H1 (cell line): ENCODE results near the gene CCDC93. TPM values are rescaled to one million over a fixed set of nuclear protein-coding genes. Genes with fewer than 3 reads are reported as not detected.

Experiments used
- CTCF ChIA-PET: fragments of 300-600 bp; sonication (Branson Sonifier 250); formaldehyde crosslinking; loops from one replicate; lab custom pipeline; 2021; ENCODE audit not compliant: partially characterized antibody; lab: Charles Lee
- POLR2A ChIA-PET: fragments of 300-600 bp; sonication (Branson Sonifier 250); formaldehyde crosslinking; loops from one replicate; lab custom pipeline; 2021; ENCODE audit warnings: inconsistent platforms; ENCODE audit not compliant: partially characterized antibody; lab: Charles Lee
- DNase-seq, 2 experiments: peaks; one replicate each; pipeline versions ENCODE4 v3.0.0 to v3.0.0-alpha.2; 2010 to 2022; ENCODE audit warnings: low spot score in 2 of 2, low read depth in 1 of 2, mixed read lengths in 1 of 2
- FAIRE-seq: peaks from 2 replicates; lab custom pipeline; 2011; peaks lifted over from hg19 to GRCh38; lab: Jason Lieb, UNC
- H2AFZ ChIP-seq: 2 replicates; pipeline ENCODE4 v1.8.1; 2012; ENCODE audit warnings: low read length, inconsistent platforms
- H2AK5ac ChIP-seq: 2 replicates; pipeline ENCODE4 v1.6.1; 2013; ENCODE audit warnings: low read depth, low read length
- H2BK120ac ChIP-seq: replicated peaks from 2 replicates; pipeline ENCODE3; 2013; ENCODE audit warnings: low read depth, low read length, inconsistent platforms
- H2BK12ac ChIP-seq: 2 replicates; pipeline ENCODE4 v1.6.1; 2013; ENCODE audit warnings: low read depth, low read length
- H2BK15ac ChIP-seq: 2 replicates; pipeline ENCODE4 v1.6.1; 2013; ENCODE audit warnings: low read length
- H2BK20ac ChIP-seq: 2 replicates; pipeline ENCODE4 v1.6.1; 2013; ENCODE audit warnings: low read length
- H2BK5ac ChIP-seq: 2 replicates; pipeline ENCODE4 v1.6.1; 2013; ENCODE audit warnings: low read depth, low read length
- H3K14ac ChIP-seq: 2 replicates; pipeline ENCODE4 v1.6.1; 2013; ENCODE audit warnings: inconsistent platforms; ENCODE audit not compliant: insufficient read length
- H3K18ac ChIP-seq: 2 replicates; pipeline ENCODE4 v1.6.1; 2013; ENCODE audit warnings: low read length; ENCODE audit errors: extremely low read depth
- H3K23ac ChIP-seq: 2 replicates; pipeline ENCODE4 v1.6.1; 2013; ENCODE audit warnings: inconsistent platforms; ENCODE audit not compliant: insufficient read length
- H3K23me2 ChIP-seq: 2 replicates; pipeline ENCODE4 v1.6.1; 2013; ENCODE audit warnings: low read depth, low read length
- H3K27ac ChIP-seq: 2 replicates; pipeline ENCODE4 v1.6.1; 2011; ENCODE audit warnings: low read depth, low read length, inconsistent platforms
- H3K27me3 ChIP-seq, 4 experiments: replicated peaks in 1 of 4; 1 replicate in 1 of 4; 2 replicates in 3 of 4; pipeline versions ENCODE4 v1.6.1 to v1.8.1; 2011 to 2013; ENCODE audit warnings: low read length in 3 of 4, mild to moderate bottlenecking in 3 of 4, inconsistent platforms in 2 of 4, mixed read lengths in 2 of 4, moderate library complexity in 1 of 4; ENCODE audit not compliant: control insufficient read depth in 3 of 4, insufficient read depth in 3 of 4; ENCODE audit errors: extremely low read depth in 1 of 4
- H3K36me3 ChIP-seq, 4 experiments: 2 replicates each; pipeline versions ENCODE4 v1.6.1 to v1.8.1; 2011 to 2013; ENCODE audit warnings: mild to moderate bottlenecking in 4 of 4, low read length in 3 of 4, moderate library complexity in 2 of 4, control low read depth in 1 of 4, inconsistent platforms in 1 of 4; ENCODE audit not compliant: insufficient read depth in 4 of 4, control insufficient read depth in 2 of 4
- H3K4ac ChIP-seq: replicated peaks from 2 replicates; pipeline ENCODE3; 2013; ENCODE audit warnings: low read length, low read depth, mixed read lengths, inconsistent platforms; ENCODE audit not compliant: insufficient read length
- H3K4me1 ChIP-seq, 4 experiments: replicated peaks in 1 of 4; 1 replicate in 1 of 4; 2 replicates in 3 of 4; pipeline versions ENCODE4 v1.6.1 to v1.8.1; 2011 to 2013; ENCODE audit warnings: low read length in 3 of 4, inconsistent platforms in 2 of 4, mixed read lengths in 1 of 4; ENCODE audit not compliant: insufficient read depth in 4 of 4, control insufficient read depth in 3 of 4
- H3K4me2 ChIP-seq, 2 experiments: 2 replicates each; pipeline versions ENCODE4 v1.6.1 to v1.8.1; 2011 to 2013; ENCODE audit warnings: low read depth in 2 of 2, low read length in 2 of 2, control low read depth in 1 of 2, inconsistent platforms in 1 of 2, mild to moderate bottlenecking in 1 of 2; ENCODE audit not compliant: insufficient read depth in 1 of 2
- H3K4me3 ChIP-seq, 4 experiments: fragments of 200-600, 300-600 bp in 1 of 4; sonication (generic), shearing (Covaris generic), sonication (Bioruptor Twin) in 1 of 4; 2 replicates each; pipeline versions ENCODE4 v1.5.1 to v1.8.1; 2011 to 2016; ENCODE audit warnings: low read length in 4 of 4, low read depth in 3 of 4, control low read depth in 2 of 4, inconsistent platforms in 2 of 4, mild to moderate bottlenecking in 2 of 4, mixed read lengths in 1 of 4, moderate library complexity in 1 of 4; ENCODE audit not compliant: insufficient read depth in 2 of 4; ENCODE audit errors: extremely low read depth in 1 of 4
- H3K56ac ChIP-seq: replicated peaks from 2 replicates; pipeline ENCODE3; 2013; ENCODE audit warnings: low read depth, mild to moderate bottlenecking, mixed read lengths, low read length, inconsistent platforms; ENCODE audit not compliant: insufficient read length
- H3K79me1 ChIP-seq: 2 replicates; pipeline ENCODE4 v1.6.1; 2013; ENCODE audit warnings: low read depth, low read length, control low read depth
- H3K79me2 ChIP-seq, 2 experiments: 2 replicates each; pipeline versions ENCODE4 v1.6.1 to v1.8.1; 2012 to 2013; ENCODE audit warnings: low read length in 2 of 2, mild to moderate bottlenecking in 2 of 2, inconsistent platforms in 1 of 2; ENCODE audit not compliant: insufficient read depth in 2 of 2, control insufficient read depth in 1 of 2
- H3K9ac ChIP-seq, 4 experiments: replicated peaks in 1 of 4; 1 replicate in 1 of 4; 2 replicates in 3 of 4; pipeline versions ENCODE4 v1.6.1 to v1.8.1; 2011 to 2013; ENCODE audit warnings: low read depth in 3 of 4, low read length in 3 of 4, control low read depth in 2 of 4, mild to moderate bottlenecking in 2 of 4, moderate library complexity in 2 of 4, inconsistent platforms in 1 of 4; ENCODE audit errors: extremely low read depth in 1 of 4
- H3K9me3 ChIP-seq, 2 experiments: 2 replicates each; pipeline versions ENCODE4 v1.6.1 to v1.8.1; 2012 to 2013; ENCODE audit warnings: mild to moderate bottlenecking in 2 of 2, moderate library complexity in 2 of 2, control low read depth in 1 of 2, inconsistent platforms in 1 of 2, low read depth in 1 of 2, low read length in 1 of 2, mixed read lengths in 1 of 2; ENCODE audit not compliant: insufficient read depth in 2 of 2
- H4K20me1 ChIP-seq, 2 experiments: replicated peaks in 1 of 2; 2 replicates each; pipeline versions ENCODE3 to v1.8.1; 2011 to 2013; ENCODE audit warnings: inconsistent platforms in 2 of 2, low read length in 2 of 2, mild to moderate bottlenecking in 1 of 2; ENCODE audit not compliant: insufficient read depth in 2 of 2, control insufficient read depth in 1 of 2
- H4K5ac ChIP-seq: 2 replicates; pipeline ENCODE4 v1.6.1; 2013; ENCODE audit warnings: low read length, low read depth, mixed read lengths, inconsistent platforms; ENCODE audit not compliant: insufficient read length
- H4K8ac ChIP-seq: 2 replicates; pipeline ENCODE4 v1.8.0; 2013; ENCODE audit warnings: mild to moderate bottlenecking, moderate library complexity, low read length, inconsistent platforms; ENCODE audit not compliant: insufficient read depth; ENCODE audit errors: extremely low read depth
- H4K91ac ChIP-seq: replicated peaks from 2 replicates; pipeline ENCODE3; 2013; ENCODE audit warnings: low read length, mixed read lengths, inconsistent platforms; ENCODE audit not compliant: insufficient read length
- CREB1 ChIP-seq: IDR thresholded peaks from 2 replicates; pipeline ENCODE4 v1.6.1; 2012; ENCODE audit warnings: inconsistent platforms
- JUND ChIP-seq: IDR thresholded peaks from 2 replicates; pipeline ENCODE4 v1.6.1; 2011; ENCODE audit warnings: mild to moderate bottlenecking, improper control_type of control experiment, low read length
- KDM4A ChIP-seq: IDR thresholded peaks from one replicate; pipeline ENCODE4 v1.7.1; 2012; ENCODE audit warnings: low read depth, mild to moderate bottlenecking, moderate library complexity, low read length, inconsistent platforms; ENCODE audit not compliant: severe bottlenecking
- NRF1 ChIP-seq: IDR thresholded peaks from 2 replicates; pipeline ENCODE4 v1.6.1; 2011; ENCODE audit warnings: mild to moderate bottlenecking, low read depth, low read length, improper control_type of control experiment
- POLR2A ChIP-seq, 2 experiments: IDR thresholded peaks; 1 replicate in 1 of 2; 2 replicates in 1 of 2; pipeline ENCODE4 v1.6.1; 2011; ENCODE audit warnings: low read depth in 2 of 2, low read length in 2 of 2, mild to moderate bottlenecking in 2 of 2; ENCODE audit errors: control extremely low read depth in 1 of 2
- SIX5 ChIP-seq: IDR thresholded peaks from 2 replicates; pipeline ENCODE4 v1.6.1; 2011; ENCODE audit warnings: mild to moderate bottlenecking, low read depth, low read length
- SP1 ChIP-seq: IDR thresholded peaks from 2 replicates; pipeline ENCODE4 v1.6.1; 2011; ENCODE audit warnings: low read depth, low read length
- TAF7 ChIP-seq: optimal IDR thresholded peaks from 2 replicates; pipeline ENCODE3; 2011; ENCODE audit warnings: low read depth, mild to moderate bottlenecking, inconsistent platforms, low read length, moderate library complexity, borderline replicate concordance
- polyA plus RNA-seq, 7 experiments: library from polyadenylated mRNA; depleted of rRNA in 3 of 7; stranded (reverse) in 5 of 7; unstranded in 2 of 7; fragments of >200 nt in 5 of 7; fragments of 200-250 nt in 2 of 7; gene quantifications; 1 replicate in 5 of 7; 2 replicates in 1 of 7; 4 replicates in 1 of 7; pipeline versions ENCODE4 v1.2.1 to v1.2.3, GENCODE V29; 2011 to 2013; ENCODE audit warnings: missing spikeins in 2 of 7, mixed read lengths in 2 of 7
- total RNA-seq: library from RNA; stranded (reverse); fragmentation: NEBNext Ultra II Directional; extraction: Animal tissue kit (Norgen Biotek cat#: 25700); gene quantifications from 2 replicates; pipeline ENCODE4 v1.2.1, GENCODE V29; 2021
- TF ChIP-seq, protein P1 (sequence below): IDR thresholded peaks from 2 replicates; pipeline ENCODE4 v1.6.1; 2012; ENCODE audit warnings: inconsistent platforms
- TF ChIP-seq, protein P2 (sequence below), 3 experiments: IDR thresholded peaks; 1 replicate in 2 of 3; 2 replicates in 1 of 3; pipeline versions ENCODE4 v1.5.1 to v1.6.1; 2011; ENCODE audit warnings: low read length in 3 of 3, mild to moderate bottlenecking in 3 of 3, inconsistent platforms in 2 of 3, low read depth in 1 of 3, moderate library complexity in 1 of 3; ENCODE audit not compliant: insufficient read depth in 1 of 3; ENCODE audit errors: control extremely low read depth in 1 of 3
- TF ChIP-seq, protein P3 (sequence below): IDR thresholded peaks from 2 replicates; pipeline ENCODE4 v1.6.1; 2012; ENCODE audit warnings: low read length, inconsistent platforms

Gene CCDC93
- total and polyA plus RNA-seq, 2 of the 8 experiments (the other 6 are each of a cell fraction or from before 2014, with no cell fraction given): 5.5 to 18.0 TPM

DNA sequence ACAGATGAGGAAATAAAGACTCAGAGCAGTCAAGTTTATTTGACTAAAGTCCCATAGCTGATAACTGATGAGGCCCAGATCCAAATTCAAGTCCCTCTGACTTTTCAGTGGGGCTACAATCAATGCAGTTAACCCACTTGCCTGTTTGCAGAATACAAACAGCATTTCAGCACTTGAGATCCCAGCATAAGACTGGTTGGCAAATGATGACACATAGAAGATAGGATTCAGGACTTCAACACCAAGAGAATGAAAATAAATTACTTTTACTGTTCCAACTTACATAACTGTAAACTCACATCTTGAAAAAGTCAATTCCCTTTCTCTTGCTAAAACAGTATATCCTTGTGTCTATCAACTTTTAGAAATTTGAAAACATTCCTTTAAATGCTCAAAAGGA, 61.2 kb downstream of the CCDC93 start:
- H3K4me1 ChIP-seq: no peaks in the 10 kb centered on the region
- no peak overlapping the region for H3K23ac ChIP-seq
- no peaks in the 10 kb centered on the region for H3K9me3 ChIP-seq
- H4K5ac ChIP-seq: no peak overlapping the region
- H3K27me3 ChIP-seq: no peaks in the 10 kb centered on the region
- no peaks in the 10 kb centered on the region for H3K79me1 ChIP-seq
- no peak overlapping the region for H2AK5ac ChIP-seq
- peaks cover 2 to 25% (median 14%) of the 10 kb centered on the region in 4 experiments for H3K36me3 ChIP-seq
- no peak overlapping the region for H4K8ac ChIP-seq
- POLR2A ChIA-PET: interaction anchor here (0.6 kb wide), 1 partner anchor 121 kb away, joined by 5 read pairs; no protein-coding TSS in a partner anchor
- CTCF ChIA-PET: interaction anchor here (0.9 to 4.7 kb wide), 2 partner anchors 17 to 51 kb away, joined by 3 to 26 read pairs; no protein-coding TSS in a partner anchor
- no peak overlapping the region for H4K91ac ChIP-seq
- no peak overlapping the region for H3K18ac ChIP-seq
- no peak overlapping the region for H3K14ac ChIP-seq
- no peak overlapping the region for H3K4me2 ChIP-seq
- H2BK20ac ChIP-seq: no peak overlapping the region
- no peak overlapping the region for H2BK120ac ChIP-seq
- no peak overlapping the region for H2BK5ac ChIP-seq
- H3K4me3 ChIP-seq: no peak overlapping the region
- no peak overlapping the region for H3K4ac ChIP-seq
- no peak overlapping the region for H3K27ac ChIP-seq
- DNase-seq: no peak
- H3K79me2 ChIP-seq: no peaks in the 10 kb centered on the region
- no peak overlapping the region for H3K9ac ChIP-seq
- no peaks in the 10 kb centered on the region for H3K23me2 ChIP-seq
- no peak overlapping the region for H2BK15ac ChIP-seq
- no peaks in the 10 kb centered on the region for H4K20me1 ChIP-seq
- FAIRE-seq: no peak
- H2AFZ ChIP-seq: no peak overlapping the region
- no peak overlapping the region for H3K56ac ChIP-seq
- no peak overlapping the region for H2BK12ac ChIP-seq
- TF ChIP-seq KDM4A (no peak), TAF7 (no peak), CREB1 (no peak), NRF1 (no peak), SP1 (no peak), JUND (no peak), SIX5 (no peak), POLR2A (IDR thresholded peaks at IDR 0.05; ENCODE audit: control extremely low read depth in 1 of 2, low read depth in 2 of 2, low read length in 2 of 2) (no peak)
- TF ChIP-seq, protein P1, sequence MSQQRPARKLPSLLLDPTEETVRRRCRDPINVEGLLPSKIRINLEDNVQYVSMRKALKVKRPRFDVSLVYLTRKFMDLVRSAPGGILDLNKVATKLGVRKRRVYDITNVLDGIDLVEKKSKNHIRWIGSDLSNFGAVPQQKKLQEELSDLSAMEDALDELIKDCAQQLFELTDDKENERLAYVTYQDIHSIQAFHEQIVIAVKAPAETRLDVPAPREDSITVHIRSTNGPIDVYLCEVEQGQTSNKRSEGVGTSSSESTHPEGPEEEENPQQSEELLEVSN: no peak
- TF ChIP-seq, protein P2, sequence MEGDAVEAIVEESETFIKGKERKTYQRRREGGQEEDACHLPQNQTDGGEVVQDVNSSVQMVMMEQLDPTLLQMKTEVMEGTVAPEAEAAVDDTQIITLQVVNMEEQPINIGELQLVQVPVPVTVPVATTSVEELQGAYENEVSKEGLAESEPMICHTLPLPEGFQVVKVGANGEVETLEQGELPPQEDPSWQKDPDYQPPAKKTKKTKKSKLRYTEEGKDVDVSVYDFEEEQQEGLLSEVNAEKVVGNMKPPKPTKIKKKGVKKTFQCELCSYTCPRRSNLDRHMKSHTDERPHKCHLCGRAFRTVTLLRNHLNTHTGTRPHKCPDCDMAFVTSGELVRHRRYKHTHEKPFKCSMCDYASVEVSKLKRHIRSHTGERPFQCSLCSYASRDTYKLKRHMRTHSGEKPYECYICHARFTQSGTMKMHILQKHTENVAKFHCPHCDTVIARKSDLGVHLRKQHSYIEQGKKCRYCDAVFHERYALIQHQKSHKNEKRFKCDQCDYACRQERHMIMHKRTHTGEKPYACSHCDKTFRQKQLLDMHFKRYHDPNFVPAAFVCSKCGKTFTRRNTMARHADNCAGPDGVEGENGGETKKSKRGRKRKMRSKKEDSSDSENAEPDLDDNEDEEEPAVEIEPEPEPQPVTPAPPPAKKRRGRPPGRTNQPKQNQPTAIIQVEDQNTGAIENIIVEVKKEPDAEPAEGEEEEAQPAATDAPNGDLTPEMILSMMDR (IDR thresholded peaks at IDR 0.05; ENCODE audit: control extremely low read depth in 1 of 3, insufficient read depth in 1 of 3, low read depth in 1 of 3, low read length in 3 of 3): no peak
- TF ChIP-seq, protein P3, sequence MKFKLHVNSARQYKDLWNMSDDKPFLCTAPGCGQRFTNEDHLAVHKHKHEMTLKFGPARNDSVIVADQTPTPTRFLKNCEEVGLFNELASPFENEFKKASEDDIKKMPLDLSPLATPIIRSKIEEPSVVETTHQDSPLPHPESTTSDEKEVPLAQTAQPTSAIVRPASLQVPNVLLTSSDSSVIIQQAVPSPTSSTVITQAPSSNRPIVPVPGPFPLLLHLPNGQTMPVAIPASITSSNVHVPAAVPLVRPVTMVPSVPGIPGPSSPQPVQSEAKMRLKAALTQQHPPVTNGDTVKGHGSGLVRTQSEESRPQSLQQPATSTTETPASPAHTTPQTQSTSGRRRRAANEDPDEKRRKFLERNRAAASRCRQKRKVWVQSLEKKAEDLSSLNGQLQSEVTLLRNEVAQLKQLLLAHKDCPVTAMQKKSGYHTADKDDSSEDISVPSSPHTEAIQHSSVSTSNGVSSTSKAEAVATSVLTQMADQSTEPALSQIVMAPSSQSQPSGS: no peak
